H9 (cell line): ENCODE measurements around the gene ZNF471. TPM values are rescaled to one million over a fixed set of nuclear protein-coding genes. Genes with fewer than 3 reads are reported as not detected.

Source experiments
- DNase-seq: peaks from one replicate; pipeline ENCODE4 v3.0.0-alpha.2; 2017
- H2AFZ ChIP-seq: one replicate; pipeline ENCODE4 v1.6.1; 2013; ENCODE audit warnings: mild to moderate bottlenecking, low read length, control low read depth, moderate library complexity
- H2AK5ac ChIP-seq: 2 replicates; pipeline ENCODE4 v1.6.1; 2013; ENCODE audit warnings: low read length, control low read depth, mixed read lengths; ENCODE audit not compliant: insufficient read length
- H2BK120ac ChIP-seq: one replicate; pipeline ENCODE4 v1.6.1; 2013; ENCODE audit warnings: low read depth, mild to moderate bottlenecking, low read length, control low read depth, inconsistent platforms; ENCODE audit not compliant: poor library complexity, severe bottlenecking
- H2BK12ac ChIP-seq: 2 replicates; pipeline ENCODE4 v1.6.1; 2013; ENCODE audit warnings: low read length, control low read depth, mixed read lengths, low read depth; ENCODE audit not compliant: insufficient read length
- H2BK15ac ChIP-seq: 2 replicates; pipeline ENCODE4 v1.6.1; 2013; ENCODE audit warnings: low read depth, low read length, control low read depth
- H2BK20ac ChIP-seq: one replicate; pipeline ENCODE4 v1.6.1; 2013; ENCODE audit warnings: low read depth, mild to moderate bottlenecking, low read length, control low read depth, inconsistent platforms; ENCODE audit not compliant: poor library complexity, severe bottlenecking
- H2BK5ac ChIP-seq: 2 replicates; pipeline ENCODE4 v1.6.1; 2013; ENCODE audit warnings: low read length, control low read depth, mixed read lengths; ENCODE audit not compliant: insufficient read length
- H3K14ac ChIP-seq: 2 replicates; pipeline ENCODE4 v1.6.1; 2013; ENCODE audit warnings: low read length, control low read depth; ENCODE audit not compliant: insufficient read depth
- H3K18ac ChIP-seq: 2 replicates; pipeline ENCODE4 v1.6.1; 2013; ENCODE audit warnings: low read depth, mild to moderate bottlenecking, mixed read lengths, low read length, control low read depth; ENCODE audit not compliant: insufficient read length
- H3K23ac ChIP-seq: 2 replicates; pipeline ENCODE4 v1.6.1; 2013; ENCODE audit warnings: low read length, control low read depth, mixed read lengths, low read depth; ENCODE audit not compliant: insufficient read length
- H3K23me2 ChIP-seq: 2 replicates; pipeline ENCODE4 v1.6.1; 2013; ENCODE audit warnings: low read depth, mild to moderate bottlenecking, mixed read lengths, low read length, control low read depth; ENCODE audit not compliant: insufficient read length, poor library complexity, severe bottlenecking
- H3K27ac ChIP-seq: 2 replicates; pipeline ENCODE4 v1.5.1; 2013; ENCODE audit warnings: low read length, control low read depth, mixed read lengths, low read depth; ENCODE audit not compliant: insufficient read length
- H3K27me3 ChIP-seq: 2 replicates; pipeline ENCODE4 v1.6.1; 2013; ENCODE audit warnings: low read length, control low read depth, inconsistent platforms; ENCODE audit not compliant: insufficient read depth
- H3K4ac ChIP-seq: 2 replicates; pipeline ENCODE4 v1.6.1; 2013; ENCODE audit warnings: low read depth, mild to moderate bottlenecking, control low read depth, inconsistent platforms, low read length, moderate library complexity
- H3K4me1 ChIP-seq: 2 replicates; pipeline ENCODE4 v1.6.1; 2013; ENCODE audit warnings: low read length, control low read depth, inconsistent platforms; ENCODE audit not compliant: insufficient read depth
- H3K4me2 ChIP-seq: 2 replicates; pipeline ENCODE4 v1.6.1; 2013; ENCODE audit warnings: low read length, control low read depth, mixed read lengths; ENCODE audit not compliant: insufficient read length, insufficient read depth
- H3K56ac ChIP-seq: 2 replicates; pipeline ENCODE4 v1.6.1; 2013; ENCODE audit warnings: low read depth, mild to moderate bottlenecking, mixed read lengths, low read length, control low read depth; ENCODE audit not compliant: insufficient read length
- H3K79me1 ChIP-seq: 2 replicates; pipeline ENCODE4 v1.6.1; 2013; ENCODE audit warnings: low read depth, mild to moderate bottlenecking, moderate library complexity, low read length, control low read depth, inconsistent platforms; ENCODE audit not compliant: insufficient read depth, poor library complexity, severe bottlenecking
- H3K79me2 ChIP-seq: 2 replicates; pipeline ENCODE4 v1.6.1; 2013; ENCODE audit warnings: low read length, control low read depth, inconsistent platforms; ENCODE audit not compliant: insufficient read depth
- H3K9ac ChIP-seq: 2 replicates; pipeline ENCODE4 v1.6.1; 2013; ENCODE audit warnings: low read length, control low read depth, mixed read lengths; ENCODE audit not compliant: insufficient read length; ENCODE audit errors: extremely low read depth
- H3K9me3 ChIP-seq: one replicate; pipeline ENCODE4 v1.6.1; 2013; ENCODE audit warnings: low read depth, low read length, inconsistent platforms; ENCODE audit not compliant: control insufficient read depth
- H3T11ph ChIP-seq: one replicate; pipeline ENCODE4 v1.6.1; 2013; ENCODE audit warnings: mild to moderate bottlenecking, low read length, control low read depth, inconsistent platforms
- H4K20me1 ChIP-seq: one replicate; pipeline ENCODE4 v1.6.1; 2013; ENCODE audit not compliant: control insufficient read depth, insufficient read length, insufficient read depth
- H4K5ac ChIP-seq: 2 replicates; pipeline ENCODE4 v1.6.1; 2013; ENCODE audit warnings: low read depth, mild to moderate bottlenecking, mixed read lengths, low read length, control low read depth; ENCODE audit not compliant: insufficient read length
- H4K8ac ChIP-seq: replicated peaks from 2 replicates; pipeline ENCODE4 v1.6.1; 2013; ENCODE audit warnings: low read length, control low read depth, mixed read lengths, low read depth; ENCODE audit not compliant: insufficient read length
- H4K91ac ChIP-seq: 2 replicates; pipeline ENCODE4 v1.6.1; 2013; ENCODE audit warnings: low read depth, mild to moderate bottlenecking, moderate library complexity, mixed read lengths, low read length, control low read depth; ENCODE audit not compliant: insufficient read length
- H3K27ac Mint-ChIP-seq, 3 experiments: 2 replicates in 2 of 3; 3 replicates in 1 of 3; pipeline ENCODE4 v1.8.0; 2020 to 2021; ENCODE audit warnings: mixed read lengths in 3 of 3, mild to moderate bottlenecking in 1 of 3, moderate library complexity in 1 of 3
- H3K27me3 Mint-ChIP-seq: 2 replicates; pipeline ENCODE4 v1.8.0; 2021; ENCODE audit warnings: low read depth, mild to moderate bottlenecking, moderate library complexity, mixed read lengths
- H3K36me3 Mint-ChIP-seq, 3 experiments: 2 replicates in 2 of 3; 3 replicates in 1 of 3; pipeline ENCODE4 v1.8.0; 2020 to 2021; ENCODE audit warnings: low read depth in 3 of 3, mixed read lengths in 3 of 3; ENCODE audit not compliant: insufficient read depth in 1 of 3
- H3K4me1 Mint-ChIP-seq, 2 experiments: 2 replicates each; pipeline ENCODE4 v1.8.0; 2020; ENCODE audit warnings: mixed read lengths in 2 of 2
- H3K4me3 Mint-ChIP-seq, 2 experiments: 2 replicates in 1 of 2; 3 replicates in 1 of 2; pipeline ENCODE4 v1.8.0; 2020 to 2021; ENCODE audit warnings: mild to moderate bottlenecking in 2 of 2, mixed read lengths in 2 of 2, moderate library complexity in 1 of 2
- H3K9me3 Mint-ChIP-seq, 2 experiments: 2 replicates in 1 of 2; 3 replicates in 1 of 2; pipeline ENCODE4 v1.8.0; 2020; ENCODE audit warnings: mild to moderate bottlenecking in 2 of 2, mixed read lengths in 2 of 2, moderate library complexity in 1 of 2
- WGBS: extraction: QIAGEN DNeasy Blood & Tissue Kit; methylation state at CpG from one replicate; pipeline ENCODE4 v1.1.7; 2013; ENCODE audit warnings: missing lambda C conversion rate, low lambda C conversion rate, mixed read lengths; ENCODE audit not compliant: insufficient read length; ENCODE audit errors: extremely low coverage; 5-methylcytosine and 5-hydroxymethylcytosine counted together
- total RNA-seq: library from RNA; stranded (reverse); gene quantifications from 2 replicates; pipeline ENCODE4 v1.2.1, GENCODE V29; 2021
- TF ChIP-seq, protein P1 (sequence below): fragments of 200-600 bp; sonication (generic); conservative IDR thresholded peaks from 3 replicates; pipeline ENCODE4 v1.8.0; 2021; ENCODE audit warnings: antibody characterized with exemption, mild to moderate bottlenecking

ZNF471 gene
- total RNA-seq, 1 experiment from 2014 or later: not detected

DNA sequence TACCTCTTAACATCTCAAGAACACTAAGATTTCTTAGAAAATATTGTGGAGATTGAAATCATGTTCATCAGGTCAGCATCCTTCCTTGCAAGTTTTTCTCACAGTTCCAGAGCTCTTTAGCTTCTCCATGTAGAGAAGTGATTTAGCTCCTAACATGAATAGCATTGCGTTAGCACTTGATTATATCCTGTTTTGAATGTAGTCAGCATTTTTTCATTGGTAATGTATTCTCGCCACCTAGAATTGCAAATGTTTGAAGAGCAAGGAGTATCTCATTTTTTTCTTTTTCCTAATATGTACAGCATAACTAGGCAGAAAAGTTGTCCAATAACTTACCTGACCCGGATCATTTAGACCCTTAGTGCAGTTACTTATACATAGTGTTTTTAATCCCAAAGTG, 66.3 kb downstream of the ZNF471 start:
- peaks cover 85 to 96% (median 93%) of the 10 kb centered on the region in 3 experiments for H3K36me3 Mint-ChIP-seq
- no CpG with 5 or more reads among the region's 3 CpGs for WGBS
- no peaks in the 10 kb centered on the region for H3K4me1 ChIP-seq
- H4K91ac ChIP-seq: no peak overlapping the region
- no peak overlapping the region for H3T11ph ChIP-seq
- H3K23ac ChIP-seq: no peak overlapping the region
- H3K27ac Mint-ChIP-seq: no peak overlapping the region
- H3K79me1 ChIP-seq: no peaks in the 10 kb centered on the region
- H3K27me3 Mint-ChIP-seq: no peaks in the 10 kb centered on the region
- H4K8ac ChIP-seq: no peak overlapping the region
- H3K4me2 ChIP-seq: no peak overlapping the region
- no peak overlapping the region for H2BK20ac ChIP-seq
- H3K9me3 Mint-ChIP-seq: peaks cover 92 to 95% of the 10 kb centered on the region in 2 experiments
- H3K23me2 ChIP-seq: no peaks in the 10 kb centered on the region
- H2BK5ac ChIP-seq: no peak overlapping the region
- H3K4me1 Mint-ChIP-seq: no peaks in the 10 kb centered on the region
- H3K27me3 ChIP-seq: no peaks in the 10 kb centered on the region
- no peaks in the 10 kb centered on the region for H4K20me1 ChIP-seq
- H2BK120ac ChIP-seq: no peak overlapping the region
- no peak overlapping the region for H3K56ac ChIP-seq
- DNase-seq: no peak
- H3K9me3 ChIP-seq: peaks cover 90% of the 10 kb centered on the region
- no peak overlapping the region for H2BK12ac ChIP-seq
- no peak overlapping the region for H3K18ac ChIP-seq
- no peak overlapping the region for H3K14ac ChIP-seq
- H3K4me3 Mint-ChIP-seq: no peak overlapping the region
- H3K79me2 ChIP-seq: no peaks in the 10 kb centered on the region
- H2AK5ac ChIP-seq: no peak overlapping the region
- TF ChIP-seq, protein P1, sequence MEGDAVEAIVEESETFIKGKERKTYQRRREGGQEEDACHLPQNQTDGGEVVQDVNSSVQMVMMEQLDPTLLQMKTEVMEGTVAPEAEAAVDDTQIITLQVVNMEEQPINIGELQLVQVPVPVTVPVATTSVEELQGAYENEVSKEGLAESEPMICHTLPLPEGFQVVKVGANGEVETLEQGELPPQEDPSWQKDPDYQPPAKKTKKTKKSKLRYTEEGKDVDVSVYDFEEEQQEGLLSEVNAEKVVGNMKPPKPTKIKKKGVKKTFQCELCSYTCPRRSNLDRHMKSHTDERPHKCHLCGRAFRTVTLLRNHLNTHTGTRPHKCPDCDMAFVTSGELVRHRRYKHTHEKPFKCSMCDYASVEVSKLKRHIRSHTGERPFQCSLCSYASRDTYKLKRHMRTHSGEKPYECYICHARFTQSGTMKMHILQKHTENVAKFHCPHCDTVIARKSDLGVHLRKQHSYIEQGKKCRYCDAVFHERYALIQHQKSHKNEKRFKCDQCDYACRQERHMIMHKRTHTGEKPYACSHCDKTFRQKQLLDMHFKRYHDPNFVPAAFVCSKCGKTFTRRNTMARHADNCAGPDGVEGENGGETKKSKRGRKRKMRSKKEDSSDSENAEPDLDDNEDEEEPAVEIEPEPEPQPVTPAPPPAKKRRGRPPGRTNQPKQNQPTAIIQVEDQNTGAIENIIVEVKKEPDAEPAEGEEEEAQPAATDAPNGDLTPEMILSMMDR: no peak
- H3K4ac ChIP-seq: no peak overlapping the region
- H2AFZ ChIP-seq: no peak overlapping the region
- H2BK15ac ChIP-seq: no peak overlapping the region
- no peak overlapping the region for H3K9ac ChIP-seq
- no peak overlapping the region for H3K27ac ChIP-seq
- no peak overlapping the region for H4K5ac ChIP-seq
